Endothelial cell of umbilical vein (primary cell): ENCODE measurements around the gene GABARAPL2. TPM values are rescaled to one million over a fixed set of nuclear protein-coding genes. Genes with fewer than 3 reads are reported as not detected.

ENCODE experiments used
- BruUV-seq: library from RNA; stranded (reverse); fragments of 400-500 nt; replicated peaks from 2 replicates; lab custom pipeline; 2021; lab: Mats Ljungman, UMichigan
- CTCF ChIA-PET: fragments of 300-600, 350-600 bp; sonication (Branson Sonifier 250); formaldehyde crosslinking; loops from one replicate; lab custom pipeline; 2021; ENCODE audit warnings: antibody characterized with exemption, inconsistent platforms; lab: Charles Lee
- POLR2A ChIA-PET: fragments of 300-600, 350-600 bp; sonication (Branson Sonifier 250); formaldehyde crosslinking; loops from one replicate; lab custom pipeline; 2021; ENCODE audit warnings: antibody characterized with exemption, inconsistent platforms; lab: Charles Lee
- DNase-seq: peaks from one replicate; pipeline ENCODE4 v3.0.0-alpha.2; 2011; ENCODE audit warnings: low read depth, low spot score
- FAIRE-seq: peaks from 2 replicates; lab custom pipeline; 2011; peaks lifted over from hg19 to GRCh38; lab: Jason Lieb, UNC
- H2AFZ ChIP-seq: 2 replicates; pipeline ENCODE4 v1.6.0; 2012; ENCODE audit warnings: low read depth, low read length, control low read depth, inconsistent platforms
- H3K27ac ChIP-seq: 2 replicates; pipeline ENCODE4 v1.5.1; 2011; ENCODE audit warnings: low read depth, mild to moderate bottlenecking, control low read depth, low read length, moderate library complexity; ENCODE audit not compliant: insufficient read depth
- H3K27me3 ChIP-seq, 2 experiments: 2 replicates each; pipeline versions ENCODE4 v1.6.0 to v1.6.1; 2011; ENCODE audit warnings: low read length in 2 of 2, mixed read lengths in 1 of 2; ENCODE audit not compliant: control insufficient read depth in 2 of 2, insufficient read depth in 2 of 2
- H3K36me3 ChIP-seq, 2 experiments: 2 replicates in 1 of 2; 3 replicates in 1 of 2; pipeline ENCODE4 v1.5.1; 2011; ENCODE audit warnings: low read length in 2 of 2, mild to moderate bottlenecking in 1 of 2, moderate library complexity in 1 of 2; ENCODE audit not compliant: control insufficient read depth in 2 of 2, insufficient read depth in 2 of 2; ENCODE audit errors: extremely low read depth in 1 of 2
- H3K4me1 ChIP-seq: 3 replicates; pipeline ENCODE4 v1.5.1; 2011; ENCODE audit warnings: mild to moderate bottlenecking, low read length; ENCODE audit not compliant: control insufficient read depth, insufficient read depth; ENCODE audit errors: extremely low read depth
- H3K4me2 ChIP-seq: 2 replicates; pipeline ENCODE4 v1.6.1; 2011; ENCODE audit warnings: low read length, control low read depth, mixed read lengths; ENCODE audit not compliant: insufficient read depth
- H3K4me3 ChIP-seq, 3 experiments: fragments of 200-600 bp in 1 of 3; sonication (generic), shearing (Covaris generic) in 1 of 3; replicated peaks in 1 of 3; 2 replicates each; pipeline ENCODE4 v1.5.1; 2011 to 2016; ENCODE audit warnings: control low read depth in 3 of 3, low read length in 3 of 3, mild to moderate bottlenecking in 2 of 3, inconsistent platforms in 1 of 3, low read depth in 1 of 3, moderate library complexity in 1 of 3; ENCODE audit not compliant: insufficient read depth in 1 of 3
- H3K79me2 ChIP-seq: 2 replicates; pipeline ENCODE4 v1.6.0; 2012; ENCODE audit warnings: low read length, inconsistent platforms; ENCODE audit not compliant: control insufficient read depth, insufficient read depth
- H3K9ac ChIP-seq: replicated peaks from 2 replicates; pipeline ENCODE3; 2011; ENCODE audit warnings: low read length, control low read depth; ENCODE audit not compliant: insufficient read depth; ENCODE audit errors: extremely low read depth
- H3K9me1 ChIP-seq: replicated peaks from 3 replicates; pipeline ENCODE4 v1.6.0; 2011; ENCODE audit warnings: mild to moderate bottlenecking, low read length; ENCODE audit not compliant: control insufficient read depth, insufficient read depth; ENCODE audit errors: extremely low read depth
- H3K9me3 ChIP-seq: replicated peaks from 2 replicates; pipeline ENCODE4 v1.5.1; 2012; ENCODE audit warnings: low read length, inconsistent platforms; ENCODE audit not compliant: control insufficient read depth, insufficient read depth
- H4K20me1 ChIP-seq: replicated peaks from 2 replicates; pipeline ENCODE3; 2011; ENCODE audit warnings: mild to moderate bottlenecking, low read length; ENCODE audit not compliant: control insufficient read depth, insufficient read depth; ENCODE audit errors: extremely low read depth
- CTCF ChIP-seq, 2 donors: IDR thresholded peaks; 1 replicate in 1 of 2; 2 replicates in 1 of 2; pipeline ENCODE4 v1.5.1; 2011; ENCODE audit warnings: low read length in 2 of 2, mild to moderate bottlenecking in 2 of 2, moderate library complexity in 2 of 2, control low read depth in 1 of 2, inconsistent platforms in 1 of 2, low read depth in 1 of 2; ENCODE audit not compliant: insufficient read depth in 1 of 2; ENCODE audit errors: extremely low read depth in 1 of 2
- EZH2 ChIP-seq: IDR thresholded peaks from 2 replicates; pipeline ENCODE4 v1.6.1; 2012; ENCODE audit warnings: borderline replicate concordance, low read depth, mild to moderate bottlenecking, moderate library complexity, low read length, inconsistent platforms; ENCODE audit not compliant: severe bottlenecking
- GATA2 ChIP-seq: IDR thresholded peaks from 2 replicates; pipeline ENCODE4 v1.7.0; 2011; ENCODE audit warnings: low read depth, mild to moderate bottlenecking, moderate library complexity, mixed read lengths, low read length; ENCODE audit not compliant: insufficient read length, insufficient read depth
- MAX ChIP-seq: IDR thresholded peaks from 2 replicates; pipeline ENCODE4 v1.6.1; 2011; ENCODE audit not compliant: insufficient read depth, insufficient read length
- MYC ChIP-seq: IDR thresholded peaks from one replicate; pipeline ENCODE4 v1.6.1; 2011; ENCODE audit warnings: mild to moderate bottlenecking, low read depth, low read length
- POLR2A ChIP-seq: IDR thresholded peaks from 2 replicates; pipeline ENCODE4 v1.6.1; 2012; ENCODE audit warnings: low read depth, mild to moderate bottlenecking, control low read depth, low read length
- POLR2AphosphoS5 ChIP-seq: IDR thresholded peaks from 2 replicates; pipeline ENCODE4 v1.6.1; 2012; ENCODE audit warnings: low read depth, mild to moderate bottlenecking, control low read depth, low read length, moderate library complexity; ENCODE audit not compliant: insufficient read depth
- dilution Hi-C: fragments of 300-500 bp; cut with MboI; formaldehyde crosslinking; loops from one replicate; pipeline ENCODE4 v1.15.0; 2019; ENCODE audit warnings: low sequenced_read_pairs; ENCODE audit not compliant: extremely low pct_ligation_motif_present
- intact Hi-C: fragments of 100-400 bp; cut with micrococcal nuclease; formaldehyde crosslinking; loops from one replicate; pipeline ENCODE4 v1.10.0; 2022
- polyA plus RNA-seq, 4 experiments: library from polyadenylated mRNA; depleted of rRNA in 3 of 4; stranded (reverse) in 3 of 4; unstranded in 1 of 4; fragments of >200 nt; gene quantifications; 2 replicates each; pipeline versions ENCODE4 v1.2.1 to v1.2.3, GENCODE V29; 2011 to 2012; ENCODE audit warnings: missing spikeins in 1 of 4
- total RNA-seq: library from RNA; stranded (reverse); gene quantifications from 2 replicates; pipeline ENCODE4 v1.2.3, GENCODE V29; 2021

Gene GABARAPL2
- total and polyA plus RNA-seq, 2 donors (not counting 3 experiments of a cell fraction or from before 2014, with no cell fraction given): 77.9 to 84.5 TPM

GRCh38 chr16:75550211-75550662 lies 15.9 kb upstream of the GABARAPL2 start:
- H3K9me1 ChIP-seq: no peaks in the 10 kb centered on the region
- peaks cover 12% of the 10 kb centered on the region for H3K4me1 ChIP-seq
- H3K4me2 ChIP-seq: no peak overlapping the region
- dilution Hi-C loops: no loop called here
- ChIA-PET POLR2A (no interaction called here), CTCF (interaction anchor here (0.6 to 2.1 kb wide), 14 partner anchors 10 to 1621 kb away, joined by 3 to 18 read pairs (median 5); partner anchors contain the start of genes ADAT1 and TMEM170A)
- no peaks in the 10 kb centered on the region for H3K27me3 ChIP-seq
- no peaks in the 10 kb centered on the region for H3K9me3 ChIP-seq
- no TSS peak for BruUV-seq
- FAIRE-seq: peak; percentile 68
- H2AFZ ChIP-seq: peak overlapping the region; percentile 19
- no peak for TF ChIP-seq MAX
- TF ChIP-seq MYC: no peak
- no peak for TF ChIP-seq EZH2
- TF ChIP-seq POLR2AphosphoS5: no peak
- no peak for TF ChIP-seq GATA2
- no peak for TF ChIP-seq POLR2A
- peak; percentile 47 to 48 for TF ChIP-seq CTCF (IDR thresholded peaks at IDR 0.05; ENCODE audit: extremely low read depth in 1 of 2, insufficient read depth in 1 of 2, low read depth in 1 of 2, low read length in 2 of 2)
- intact Hi-C loops: loop anchor here (1.0 kb wide), 1 partner anchor 79 kb away; no protein-coding TSS in a partner anchor
- no peaks in the 10 kb centered on the region for H3K36me3 ChIP-seq
- H3K79me2 ChIP-seq: no peaks in the 10 kb centered on the region
- no peak overlapping the region for H3K27ac ChIP-seq
- peak; percentile 52 for DNase-seq
- no peaks in the 10 kb centered on the region for H4K20me1 ChIP-seq
- H3K4me3 ChIP-seq: no peak overlapping the region
- H3K9ac ChIP-seq: no peak overlapping the region
